GM12892 (cell line): ENCODE measurements around the gene LENG1.

Experiments
- DNase-seq: peaks from one replicate; pipeline ENCODE4 v3.0.0; 2011; ENCODE audit not compliant: insufficient read length
- FAIRE-seq: peaks from 2 replicates; lab custom pipeline; 2011; peaks lifted over from hg19 to GRCh38; lab: Jason Lieb, UNC
- POLR2A ChIP-seq: IDR thresholded peaks from 2 replicates; pipeline ENCODE4 v1.6.1; 2011; ENCODE audit warnings: low read depth, low read length, control low read depth
- POLR2AphosphoS5 ChIP-seq: IDR thresholded peaks from 2 replicates; pipeline ENCODE4 v1.6.1; 2011; ENCODE audit warnings: low read depth, low read length, control low read depth
- TAF1 ChIP-seq: IDR thresholded peaks from 2 replicates; pipeline ENCODE4 v1.6.1; 2011; ENCODE audit warnings: low read depth, mild to moderate bottlenecking, control low read depth, low read length, borderline replicate concordance

Gene LENG1

DNA sequence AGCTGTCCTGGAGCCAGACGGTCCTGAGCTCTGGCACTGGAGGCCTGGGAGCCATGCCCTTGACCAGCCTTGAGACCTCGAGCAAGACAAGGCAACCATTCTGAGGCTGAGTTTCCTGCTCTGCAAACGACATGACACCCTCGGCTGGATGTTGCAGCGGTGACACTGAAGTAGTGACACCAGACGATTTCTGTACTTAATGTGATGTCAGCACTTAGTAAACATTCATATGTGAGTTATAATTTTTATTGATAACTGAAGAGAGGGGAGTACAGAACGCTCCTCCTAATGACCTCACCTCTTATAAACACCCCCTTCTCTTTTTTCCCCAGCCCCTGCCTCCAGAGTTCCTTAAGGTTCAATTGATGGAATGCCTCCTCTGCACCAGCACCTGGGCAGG lies 51.0 kb downstream of the LENG1 start:
- no peak for FAIRE-seq
- no peak for DNase-seq

DNA sequence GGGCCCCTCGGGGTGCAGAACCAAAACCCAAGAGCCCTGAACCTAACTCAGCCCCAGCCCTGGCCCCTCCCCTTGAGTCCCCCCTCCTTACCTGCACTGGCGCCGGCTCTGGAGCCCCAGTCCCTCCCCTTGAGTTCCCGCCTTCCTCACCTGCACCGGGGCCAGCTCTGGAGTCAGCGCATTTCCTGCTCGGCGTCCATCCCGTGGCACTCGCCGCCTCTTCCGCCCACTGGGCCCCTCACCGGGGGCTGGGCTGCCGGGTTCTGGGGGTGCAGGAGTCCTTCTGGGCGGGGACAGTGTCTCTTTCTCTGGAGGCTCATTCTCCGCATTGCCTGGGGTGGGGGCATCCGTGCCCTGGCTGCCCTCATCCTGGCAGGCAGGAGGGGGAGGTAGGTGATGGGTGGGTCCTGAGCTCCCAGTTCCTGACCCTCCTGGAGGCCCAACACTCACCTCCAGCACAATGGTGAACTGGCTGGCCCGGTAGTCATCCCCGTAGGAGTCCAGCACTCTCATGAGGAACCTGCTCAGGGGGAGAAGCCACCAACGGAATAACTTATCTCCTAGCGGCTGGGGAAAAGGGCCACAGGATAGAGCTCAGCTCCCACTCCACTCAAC lies 51.5 kb downstream of the LENG1 start:
- FAIRE-seq = no peak
- DNase-seq = no peak
- TF ChIP-seq POLR2A (no peak), POLR2AphosphoS5 (no peak), TAF1 (no peak)

More for the DNA sequence above, 51.0 kb downstream of the LENG1 start:
- no peak for TF ChIP-seq POLR2A
- TF ChIP-seq POLR2AphosphoS5 = no peak
- no peak for TF ChIP-seq TAF1

DNA sequence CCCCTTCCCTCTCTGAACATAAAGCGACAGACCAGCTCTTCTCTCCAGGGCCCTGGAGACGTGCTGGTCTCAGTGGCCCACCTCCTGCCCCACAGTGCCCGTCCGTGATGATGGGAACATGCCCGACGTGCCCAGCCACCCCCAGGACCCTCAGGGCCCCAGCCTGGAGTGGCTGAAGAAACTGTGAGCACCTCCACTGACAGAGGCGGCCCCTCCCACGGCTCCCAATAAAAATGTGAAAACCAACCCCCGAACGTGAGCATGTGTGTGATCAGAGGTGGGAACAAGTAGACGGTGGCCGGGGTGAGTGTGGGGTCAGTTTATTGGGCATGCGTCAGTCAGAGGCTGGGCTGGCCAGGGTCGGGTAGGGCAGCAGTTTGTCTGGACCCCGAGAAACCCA lies 52.8 kb downstream of the LENG1 start:
- no peak for TF ChIP-seq TAF1
- no peak for TF ChIP-seq POLR2A
- TF ChIP-seq POLR2AphosphoS5 = no peak
- FAIRE-seq (no peak), DNase-seq (no peak)

DNA sequence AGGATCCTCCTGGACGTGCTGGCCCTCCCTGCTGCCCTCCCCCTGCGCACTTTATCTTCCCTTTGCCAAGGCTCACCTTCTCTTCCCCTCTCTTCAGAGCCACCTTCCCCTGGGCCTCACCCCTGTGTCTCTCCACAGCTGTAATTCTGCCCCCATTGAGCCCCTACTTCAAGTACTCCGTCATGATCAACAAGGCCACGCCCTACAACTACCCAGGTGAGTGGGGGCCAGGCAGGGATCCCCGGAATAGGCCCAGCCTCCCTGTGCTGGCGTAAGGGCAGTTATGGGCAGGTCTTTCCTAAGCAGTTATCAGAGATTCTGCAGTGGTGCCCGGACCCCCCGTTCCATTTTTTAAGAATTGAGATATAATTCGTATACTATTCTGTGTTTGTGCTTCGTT lies 53.7 kb downstream of the LENG1 start:
- DNase-seq (no peak), FAIRE-seq (no peak)
- TF ChIP-seq TAF1 = no peak
- no peak for TF ChIP-seq POLR2AphosphoS5
- TF ChIP-seq POLR2A = no peak
